ENCODE results near the gene TES. TPM values are rescaled to one million over a fixed set of nuclear protein-coding genes. Genes with fewer than 3 reads are reported as not detected.

The TES gene
- total RNA-seq, 1 experiment from 2014 or later: 28.2 TPM

- H3K14ac ChIP-seq (ENCODE audit: insufficient read depth, low read length): no peak overlapping the region
- H3K9ac ChIP-seq (ENCODE audit: extremely low read depth, insufficient read length, low read length): no peak overlapping the region
- no peak overlapping the region for H4K91ac ChIP-seq (ENCODE audit: insufficient read length, low read depth, low read length)
- no peaks in the 10 kb centered on the region for H3K36me3 Mint-ChIP-seq (ENCODE audit: insufficient read depth in 1 of 3, low read depth in 3 of 3)
- H3K79me2 ChIP-seq (ENCODE audit: insufficient read depth, low read length): no peaks in the 10 kb centered on the region
- H3K4me3 Mint-ChIP-seq: no peak overlapping the region
- no peaks in the 10 kb centered on the region for H4K20me1 ChIP-seq (ENCODE audit: control insufficient read depth, insufficient read depth, insufficient read length)
- H3T11ph ChIP-seq (ENCODE audit: low read length): no peak overlapping the region
- no peaks in the 10 kb centered on the region for H3K79me1 ChIP-seq (ENCODE audit: insufficient read depth, low read depth, low read length, poor library complexity, severe bottlenecking)
- no peaks in the 10 kb centered on the region for H3K4me1 ChIP-seq (ENCODE audit: insufficient read depth, low read length)
- no peaks in the 10 kb centered on the region for H3K27me3 ChIP-seq (ENCODE audit: insufficient read depth, low read length)
- no CpG with 5 or more reads among the region's 3 CpGs for WGBS (ENCODE audit: extremely low coverage, insufficient read length, low lambda C conversion rate)
- no peak overlapping the region for H3K27ac Mint-ChIP-seq
- H2BK120ac ChIP-seq (ENCODE audit: low read depth, low read length, poor library complexity, severe bottlenecking): no peak overlapping the region
- no peak overlapping the region for H3K27ac ChIP-seq (ENCODE audit: insufficient read length, low read depth, low read length)
- no peaks in the 10 kb centered on the region for H3K4me1 Mint-ChIP-seq
- H3K9me3 ChIP-seq (ENCODE audit: control insufficient read depth, low read depth, low read length): no peaks in the 10 kb centered on the region
- no peak overlapping the region for H2BK15ac ChIP-seq (ENCODE audit: low read depth, low read length)
- no peak overlapping the region for H3K23ac ChIP-seq (ENCODE audit: insufficient read length, low read depth, low read length)
- no peak overlapping the region for H2BK5ac ChIP-seq (ENCODE audit: insufficient read length, low read length)
- H3K9me3 Mint-ChIP-seq: no peaks in the 10 kb centered on the region
- no peaks in the 10 kb centered on the region for H3K23me2 ChIP-seq (ENCODE audit: insufficient read length, low read depth, low read length, poor library complexity, severe bottlenecking)
- no peak for TF ChIP-seq CTCF (conservative IDR thresholded peaks at IDR 0.05)
- H2AK5ac ChIP-seq (ENCODE audit: insufficient read length, low read length): no peak overlapping the region
- no peak overlapping the region for H3K18ac ChIP-seq (ENCODE audit: insufficient read length, low read depth, low read length)
- no peak overlapping the region for H2BK20ac ChIP-seq (ENCODE audit: low read depth, low read length, poor library complexity, severe bottlenecking)
- no peaks in the 10 kb centered on the region for H3K27me3 Mint-ChIP-seq (ENCODE audit: low read depth)
- H3K4me2 ChIP-seq (ENCODE audit: insufficient read depth, insufficient read length, low read length): no peak overlapping the region
- H4K5ac ChIP-seq (ENCODE audit: insufficient read length, low read depth, low read length): no peak overlapping the region
- no peak overlapping the region for H2AFZ ChIP-seq (ENCODE audit: low read length)
- H3K4ac ChIP-seq (ENCODE audit: low read depth, low read length): no peak overlapping the region
- no peak for DNase-seq
- H4K8ac ChIP-seq (replicated peaks; ENCODE audit: insufficient read length, low read depth, low read length): no peak overlapping the region
- H3K56ac ChIP-seq (ENCODE audit: insufficient read length, low read depth, low read length): no peak overlapping the region
- no peak overlapping the region for H2BK12ac ChIP-seq (ENCODE audit: insufficient read length, low read depth, low read length)
Observed at GRCh38 chr7:116284390-116284789, 74.1 kb downstream of the TES start.
